OCI-LY7 (cell line): ENCODE measurements around the gene MYO16. TPM values are rescaled to one million over a fixed set of nuclear protein-coding genes. Genes with fewer than 3 reads are reported as not detected.

ENCODE experiments used
- BruUV-seq: library from RNA; stranded (reverse); fragments of 400-500 nt; replicated peaks from 2 replicates; lab custom pipeline; 2021; lab: Mats Ljungman, UMichigan
- CTCF ChIA-PET: fragments of 300-600 bp; sonication (Branson Sonifier 250); formaldehyde crosslinking; loops from one replicate; lab custom pipeline; 2022; ENCODE audit warnings: antibody characterized with exemption; ENCODE audit not compliant: unreplicated experiment; lab: Charles Lee
- POLR2A ChIA-PET: fragments of 300-600 bp; sonication (Branson Sonifier 250); formaldehyde crosslinking; loops from one replicate; lab custom pipeline; 2022; ENCODE audit warnings: antibody characterized with exemption; lab: Charles Lee
- DNase-seq: peaks from one replicate; pipeline ENCODE4 v3.0.0-alpha.2; 2015; ENCODE audit warnings: low spot score
- H2AFZ ChIP-seq: fragments of 200-600 bp; sonication (generic), shearing (Covaris generic); 2 replicates; pipeline ENCODE4 v1.6.1; 2014; ENCODE audit warnings: mild to moderate bottlenecking, antibody characterized with exemption, low read length, moderate library complexity
- H3K27ac ChIP-seq: fragments of 200-600 bp; sonication (generic); 2 replicates; pipeline ENCODE4 v1.5.1; 2014; ENCODE audit warnings: mixed run types, low read depth, mild to moderate bottlenecking, moderate library complexity, low read length, inconsistent platforms; ENCODE audit not compliant: poor library complexity, severe bottlenecking
- H3K36me3 ChIP-seq: fragments of 200-600 bp; sonication (generic); 2 replicates; pipeline ENCODE4 v1.6.1; 2014; ENCODE audit warnings: mild to moderate bottlenecking, antibody characterized with exemption, low read length, moderate library complexity, mixed read lengths; ENCODE audit not compliant: insufficient read depth
- H3K4me1 ChIP-seq: fragments of 200-600 bp; sonication (generic); 2 replicates; pipeline ENCODE4 v1.5.1; 2014; ENCODE audit warnings: mild to moderate bottlenecking, low read length; ENCODE audit not compliant: insufficient read depth, poor library complexity, severe bottlenecking
- H3K4me2 ChIP-seq: fragments of 200-600 bp; sonication (generic); 2 replicates; pipeline ENCODE4 v1.6.1; 2014; ENCODE audit warnings: mild to moderate bottlenecking, low read length
- H3K4me3 ChIP-seq: fragments of 200-600 bp; sonication (generic); 2 replicates; pipeline ENCODE4 v1.5.1; 2014; ENCODE audit warnings: mild to moderate bottlenecking, low read depth, low read length; ENCODE audit not compliant: poor library complexity, severe bottlenecking
- H3K79me2 ChIP-seq: fragments of 200-600 bp; sonication (generic); 2 replicates; pipeline ENCODE4 v1.6.1; 2016; ENCODE audit warnings: low read depth, mild to moderate bottlenecking, low read length, moderate library complexity, mixed read lengths; ENCODE audit not compliant: insufficient read depth
- H3K9me2 ChIP-seq: fragments of 200-600 bp; sonication (generic); 2 replicates; pipeline ENCODE4 v1.6.1; 2016; ENCODE audit warnings: mild to moderate bottlenecking, low read length, mixed read lengths; ENCODE audit not compliant: insufficient read depth
- H3K9me3 ChIP-seq: fragments of 200-600 bp; sonication (generic); 2 replicates; pipeline ENCODE4 v1.6.1; 2014; ENCODE audit warnings: mild to moderate bottlenecking, mixed run types, low read length, mixed read lengths
- H4K20me1 ChIP-seq: fragments of 200-600 bp; sonication (generic); 2 replicates; pipeline ENCODE4 v1.6.1; 2014; ENCODE audit warnings: mild to moderate bottlenecking, antibody characterized with exemption, low read length, moderate library complexity, mixed read lengths; ENCODE audit not compliant: insufficient read depth
- EZH2phosphoT487 ChIP-seq: fragments of 200-600 bp; sonication (generic); IDR thresholded peaks from 2 replicates; pipeline ENCODE4 v1.6.1; 2018; ENCODE audit warnings: low read depth, borderline replicate concordance, mild to moderate bottlenecking, mixed run types, antibody characterized with exemption, low read length, moderate library complexity, mixed read lengths
- intact Hi-C: fragments of 100-400 bp; cut with micrococcal nuclease; formaldehyde crosslinking; loops from one replicate; pipeline ENCODE4 v1.10.0; 2022; ENCODE audit not compliant: unreplicated experiment
- total RNA-seq, 2 experiments: library from RNA; depleted of rRNA in 1 of 2; stranded (reverse); fragments of >200 nt in 1 of 2; shearing (Covaris generic) in 1 of 2; gene quantifications; 2 replicates each; pipeline ENCODE4 v1.2.3, GENCODE V29; 2014 to 2022
- TF ChIP-seq, protein P1 (sequence below): fragments of 200-600 bp; sonication (generic); conservative IDR thresholded peaks from 2 replicates; pipeline ENCODE4 v1.5.1; 2014; ENCODE audit warnings: mild to moderate bottlenecking, antibody characterized with exemption, low read length, moderate library complexity, mixed read lengths

MYO16 gene
- total RNA-seq, 2 experiments from 2014 or later, result 0.06 TPM; not detected in 1

DNA sequence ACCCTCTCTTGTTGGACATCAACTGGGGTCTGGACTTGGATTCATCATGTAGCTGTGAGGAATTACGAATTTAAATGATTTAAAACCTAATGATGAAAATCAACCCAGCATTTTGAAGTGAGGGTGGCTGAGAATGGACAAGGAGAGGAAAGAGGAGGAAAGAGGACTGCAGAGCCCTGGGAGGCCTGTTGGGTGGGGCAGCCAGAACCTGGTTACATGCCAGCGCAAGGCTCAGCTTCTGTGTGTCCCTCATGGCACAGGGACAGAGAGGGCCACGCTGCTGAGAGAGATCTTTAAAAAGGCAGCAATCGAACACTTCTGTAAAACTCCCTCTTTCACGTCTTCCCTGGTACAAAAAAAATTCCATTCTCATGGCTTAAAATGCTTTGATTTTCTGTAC is 292.7 kb downstream of the MYO16 start:
- ChIA-PET POLR2A (no interaction called here), CTCF (no interaction called here)
- H3K79me2 ChIP-seq, result no peaks in the 10 kb centered on the region
- H3K36me3 ChIP-seq, result no peaks in the 10 kb centered on the region
- DNase-seq, result no peak
- no peaks in the 10 kb centered on the region for H3K9me2 ChIP-seq
- H4K20me1 ChIP-seq, result no peaks in the 10 kb centered on the region
- intact Hi-C loops, result no loop called here
- H3K27ac ChIP-seq, result no peak overlapping the region
- no TSS peak for BruUV-seq
- no peak overlapping the region for H3K4me2 ChIP-seq
- no peaks in the 10 kb centered on the region for H3K4me1 ChIP-seq
- TF ChIP-seq, protein P1, sequence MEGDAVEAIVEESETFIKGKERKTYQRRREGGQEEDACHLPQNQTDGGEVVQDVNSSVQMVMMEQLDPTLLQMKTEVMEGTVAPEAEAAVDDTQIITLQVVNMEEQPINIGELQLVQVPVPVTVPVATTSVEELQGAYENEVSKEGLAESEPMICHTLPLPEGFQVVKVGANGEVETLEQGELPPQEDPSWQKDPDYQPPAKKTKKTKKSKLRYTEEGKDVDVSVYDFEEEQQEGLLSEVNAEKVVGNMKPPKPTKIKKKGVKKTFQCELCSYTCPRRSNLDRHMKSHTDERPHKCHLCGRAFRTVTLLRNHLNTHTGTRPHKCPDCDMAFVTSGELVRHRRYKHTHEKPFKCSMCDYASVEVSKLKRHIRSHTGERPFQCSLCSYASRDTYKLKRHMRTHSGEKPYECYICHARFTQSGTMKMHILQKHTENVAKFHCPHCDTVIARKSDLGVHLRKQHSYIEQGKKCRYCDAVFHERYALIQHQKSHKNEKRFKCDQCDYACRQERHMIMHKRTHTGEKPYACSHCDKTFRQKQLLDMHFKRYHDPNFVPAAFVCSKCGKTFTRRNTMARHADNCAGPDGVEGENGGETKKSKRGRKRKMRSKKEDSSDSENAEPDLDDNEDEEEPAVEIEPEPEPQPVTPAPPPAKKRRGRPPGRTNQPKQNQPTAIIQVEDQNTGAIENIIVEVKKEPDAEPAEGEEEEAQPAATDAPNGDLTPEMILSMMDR, result no peak
- TF ChIP-seq EZH2phosphoT487, result no peak
- H2AFZ ChIP-seq, result no peak overlapping the region
- no peaks in the 10 kb centered on the region for H3K9me3 ChIP-seq
- no peak overlapping the region for H3K4me3 ChIP-seq

DNA sequence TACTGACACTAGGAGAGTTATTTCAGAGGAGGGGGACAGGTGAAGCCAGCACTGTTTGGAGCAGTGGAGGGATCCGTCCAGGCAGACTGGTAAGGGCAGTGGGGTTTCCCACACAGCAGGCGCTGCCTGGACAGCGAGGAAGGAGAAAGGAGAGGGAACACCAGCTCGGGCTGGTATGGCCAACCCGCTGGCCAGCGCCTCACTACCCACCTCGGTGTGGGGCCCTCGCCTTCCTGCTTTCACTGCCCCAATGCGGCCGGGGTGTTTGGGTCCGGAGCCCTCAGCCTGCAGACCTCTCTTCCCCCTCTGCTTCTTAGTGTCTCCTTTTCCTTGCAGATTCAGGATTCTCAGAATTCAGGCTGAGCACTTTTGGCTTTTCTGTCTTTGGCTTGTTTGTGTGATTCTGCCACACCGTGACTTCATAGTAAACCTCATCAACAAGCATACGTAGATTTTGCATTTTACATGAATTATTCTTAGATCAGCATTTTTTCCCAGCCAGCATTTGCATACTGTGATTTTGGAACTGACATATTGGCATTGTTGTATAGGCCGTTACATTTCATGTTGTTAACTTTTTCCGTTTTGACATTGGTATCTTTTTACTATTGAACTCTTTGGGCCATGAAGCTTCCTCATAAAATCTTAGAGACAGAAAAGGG is 294.1 kb downstream of the MYO16 start:
- ChIA-PET POLR2A (no interaction called here), CTCF (no interaction called here)
- TF ChIP-seq EZH2phosphoT487, result no peak
- TF ChIP-seq, protein P1, result no peak

DNA sequence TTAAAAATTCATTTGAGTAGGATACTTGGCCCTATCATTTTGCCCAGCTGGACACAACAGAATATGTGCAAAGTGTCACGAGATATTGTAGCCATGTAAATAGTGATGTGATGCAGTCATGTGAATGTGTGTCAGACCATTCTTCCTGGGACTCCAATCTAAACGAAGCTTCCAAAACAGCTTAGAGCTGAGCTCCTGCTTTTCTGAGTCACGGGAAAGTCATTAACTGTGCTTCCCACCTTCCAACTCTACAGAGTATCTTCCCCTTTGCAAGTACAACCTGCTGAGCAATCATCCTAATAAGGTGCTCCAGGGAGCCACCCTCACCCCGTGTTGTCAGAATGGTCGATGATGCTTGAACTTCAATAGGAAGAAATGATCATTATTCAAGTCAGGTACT is 294.7 kb downstream of the MYO16 start:
- no peaks in the 10 kb centered on the region for H3K9me2 ChIP-seq
- no peak for DNase-seq
- CTCF ChIA-PET, result no interaction called here
- no peaks in the 10 kb centered on the region for H3K9me3 ChIP-seq
- no peaks in the 10 kb centered on the region for H3K79me2 ChIP-seq
- TF ChIP-seq EZH2phosphoT487, result no peak
- no peak overlapping the region for H3K4me2 ChIP-seq
- no peaks in the 10 kb centered on the region for H3K4me1 ChIP-seq
- POLR2A ChIA-PET, result no interaction called here
- intact Hi-C loops, result no loop called here
- H3K27ac ChIP-seq, result no peak overlapping the region
- H3K36me3 ChIP-seq, result no peaks in the 10 kb centered on the region
- H2AFZ ChIP-seq, result no peak overlapping the region
- H4K20me1 ChIP-seq, result no peaks in the 10 kb centered on the region
- no peak overlapping the region for H3K4me3 ChIP-seq
- no TSS peak for BruUV-seq

More for the DNA sequence above, 294.1 kb downstream of the MYO16 start:
- Histone ChIP-seq H4K20me1 (no peaks in the 10 kb centered on the region), H2AFZ (no peak overlapping the region), H3K4me1 (no peaks in the 10 kb centered on the region), H3K27ac (no peak overlapping the region), H3K36me3 (no peaks in the 10 kb centered on the region), H3K4me2 (no peak overlapping the region), H3K9me2 (no peaks in the 10 kb centered on the region), H3K9me3 (no peaks in the 10 kb centered on the region), H3K79me2 (no peaks in the 10 kb centered on the region), H3K4me3 (no peak overlapping the region)
- no peak for DNase-seq
- BruUV-seq, result no TSS peak
- intact Hi-C loops, result no loop called here
